ENCODE results near the gene FBXW11. TPM values are rescaled to one million over a fixed set of nuclear protein-coding genes. Genes with fewer than 3 reads are reported as not detected.
"Not testable (repeated sequence)": the region's sequence is repeated elsewhere in the genome, so short reads cannot be mapped to it uniquely, and the experiment has no call there.

The FBXW11 gene
- total RNA-seq, 1 donor from 2014 or later, result 90.4 TPM

DNA sequence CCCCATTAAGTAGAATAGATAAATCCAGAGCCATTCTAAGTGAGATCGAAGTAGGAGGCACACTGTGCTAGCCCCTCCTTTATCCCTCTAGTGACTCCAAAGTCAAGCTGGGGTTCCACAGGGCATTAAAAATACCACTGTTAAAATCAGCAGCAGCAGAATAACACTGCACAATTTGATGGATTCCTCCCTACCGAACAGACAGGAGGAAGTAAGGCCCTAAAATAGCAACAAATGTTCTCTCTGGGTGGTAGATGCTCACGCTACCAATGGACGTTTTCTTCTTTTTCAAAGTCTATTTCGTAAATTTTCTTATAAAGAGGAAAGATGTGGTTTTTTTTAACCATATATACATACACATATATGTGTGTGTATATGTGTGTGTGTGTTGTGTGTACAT is 54.4 kb downstream of the FBXW11 start:
- no peak for DNase-seq

GRCh38 chr5:171951218-171951617 is 55.2 kb downstream of the FBXW11 start:
- no peak for DNase-seq

DNA sequence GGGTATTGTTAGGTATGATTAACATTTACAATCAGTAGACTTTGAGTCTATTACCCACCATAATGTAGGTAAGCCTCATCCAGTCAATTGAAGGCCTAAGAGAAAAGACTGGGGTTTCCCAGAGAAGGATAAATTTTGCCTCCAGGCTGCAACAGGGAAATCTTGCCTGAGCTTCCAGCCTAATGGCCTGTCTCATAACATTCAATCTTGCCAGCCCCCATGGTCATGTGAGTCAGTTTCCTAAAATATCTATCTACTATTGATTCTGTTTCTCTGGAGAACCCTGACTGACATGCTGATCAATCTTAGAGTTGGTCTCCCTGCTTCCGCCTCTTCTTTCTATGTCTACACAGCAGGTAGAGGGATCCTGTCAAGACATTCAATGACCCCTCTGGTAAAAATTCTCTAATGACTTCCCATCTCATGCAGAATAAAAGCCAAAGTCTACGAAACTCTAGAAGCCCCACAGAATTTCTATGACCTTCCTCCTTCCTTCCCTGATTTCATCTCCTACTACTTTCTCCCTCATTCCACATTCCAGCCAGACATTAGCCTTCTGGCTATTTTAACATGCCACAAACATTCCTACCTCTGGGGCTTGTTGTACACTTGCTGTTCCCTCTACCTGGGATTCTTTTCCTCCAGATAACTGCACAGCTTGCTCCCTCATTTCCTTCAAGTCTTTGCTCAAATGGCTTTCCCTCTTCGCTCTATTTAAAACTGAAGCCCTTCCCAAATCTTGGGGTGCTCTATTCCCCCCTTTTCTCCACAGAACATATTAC is 60.2 kb downstream of the FBXW11 start:
- no peak for DNase-seq

- no peak for DNase-seq
Observed at GRCh38 chr5:171945476-171945875, 61.0 kb downstream of the FBXW11 start.

- DNase-seq, result no peak
Observed at GRCh38 chr5:171945066-171945465, 61.4 kb downstream of the FBXW11 start.

GRCh38 chr5:171942112-171942516 is 64.3 kb downstream of the FBXW11 start:
- not testable (repeated sequence) for DNase-seq

DNA sequence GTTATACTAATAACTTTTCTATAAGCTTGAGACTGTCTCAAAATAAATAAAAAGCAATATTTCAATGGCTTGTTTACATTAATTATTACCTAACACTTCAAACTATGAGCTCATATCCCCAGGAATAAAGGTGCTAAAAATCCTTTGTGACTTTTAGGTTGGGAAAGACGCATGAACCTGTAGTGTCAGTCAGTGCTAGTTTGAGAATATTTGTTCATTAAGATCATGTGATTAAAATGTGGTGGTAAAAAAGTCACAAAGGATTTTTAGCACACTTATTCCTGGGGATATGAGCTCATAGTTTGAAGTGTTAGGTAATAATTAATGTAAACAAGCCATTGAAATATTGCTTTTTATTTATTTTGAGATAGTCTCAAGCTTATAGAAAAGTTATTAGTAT is 64.8 kb downstream of the FBXW11 start:
- not testable (repeated sequence) for DNase-seq

DNA sequence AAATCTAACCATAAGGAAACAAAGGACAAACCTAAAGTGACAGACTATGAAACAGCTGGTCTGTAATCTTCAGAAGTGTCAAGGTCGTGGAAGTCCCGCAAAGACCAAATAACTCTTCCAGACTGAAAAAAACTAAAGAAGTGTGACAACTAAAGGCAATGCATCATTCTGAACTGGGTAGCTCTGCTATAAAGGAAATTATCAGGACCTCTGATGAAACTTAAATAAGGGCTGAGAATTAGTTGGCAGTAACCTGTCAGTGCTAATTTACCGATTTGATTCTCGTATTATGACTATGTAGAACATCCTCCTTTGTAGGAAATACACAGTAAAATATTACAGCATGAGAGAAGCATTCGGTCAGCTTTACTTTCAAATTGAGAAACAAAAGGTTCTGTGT is 65.2 kb downstream of the FBXW11 start:
- not testable (repeated sequence) for DNase-seq

GRCh38 chr5:171939951-171940350 is 66.5 kb downstream of the FBXW11 start:
- DNase-seq, result no peak

DNA sequence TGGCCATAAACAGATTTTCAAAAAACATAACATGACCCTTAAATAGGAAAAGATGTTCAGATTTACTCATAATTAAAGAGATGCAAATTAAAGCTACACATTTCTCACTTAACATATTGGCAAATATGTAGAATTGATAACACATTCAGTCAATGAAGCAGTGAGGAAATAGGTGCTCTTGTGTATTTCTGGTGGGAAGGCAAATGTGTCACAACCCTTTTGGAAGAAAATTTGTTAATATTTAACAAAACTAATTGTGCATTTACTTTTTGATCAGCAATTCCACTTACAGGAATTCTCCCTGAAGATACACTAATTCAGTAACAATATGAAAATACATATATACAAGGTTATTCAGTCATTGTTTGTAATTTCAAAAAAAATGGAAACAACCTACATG is 68.1 kb downstream of the FBXW11 start:
- no peak for DNase-seq

- no peak for DNase-seq
Observed at GRCh38 chr5:171937351-171937750, 69.1 kb downstream of the FBXW11 start.

- no peak for DNase-seq
Observed at GRCh38 chr5:171934586-171934985, 71.9 kb downstream of the FBXW11 start.

- DNase-seq, result no peak
Observed at GRCh38 chr5:171931163-171931562, 75.3 kb downstream of the FBXW11 start.

GRCh38 chr5:171927345-171927941 is 79.0 kb downstream of the FBXW11 start:
- peak; percentile 42 for DNase-seq

GRCh38 chr5:171926311-171926710 is 80.1 kb downstream of the FBXW11 start:
- no peak for DNase-seq

GRCh38 chr5:171924493-171925122 is 81.8 kb downstream of the FBXW11 start:
- no peak for DNase-seq

- no peak for DNase-seq
Observed at GRCh38 chr5:171920765-171921391, 85.6 kb downstream of the FBXW11 start.

- DNase-seq, result not testable (repeated sequence)
Observed at GRCh38 chr5:171915700-171916099, 90.7 kb downstream of the FBXW11 start.

GRCh38 chr5:171914726-171915338 is 91.6 kb downstream of the FBXW11 start:
- no peak for DNase-seq

DNA sequence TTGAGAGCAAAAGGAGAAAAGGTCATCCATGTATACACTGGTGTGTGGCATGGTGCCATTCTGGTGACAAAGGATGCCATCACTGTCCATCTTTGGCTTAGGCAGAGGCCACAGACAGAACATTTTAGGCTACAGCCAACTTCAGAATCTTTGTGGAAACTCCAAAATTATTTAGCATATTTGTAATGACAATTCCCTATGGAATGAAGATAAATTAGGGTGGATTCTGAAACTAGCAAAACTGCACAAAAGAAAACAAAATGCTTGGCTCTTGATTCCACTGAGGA is 92.5 kb downstream of the FBXW11 start:
- DNase-seq, result no peak

GRCh38 chr5:171911152-171911551 is 95.3 kb downstream of the FBXW11 start:
- DNase-seq, result no peak

- no peak for DNase-seq
Observed at GRCh38 chr5:171908638-171909037, 97.8 kb downstream of the FBXW11 start.

GRCh38 chr5:171907725-171908343 is 98.6 kb downstream of the FBXW11 start:
- DNase-seq, result peak; percentile 83
